Activated CD8-positive, alpha-beta memory T cell treated with anti-CD3 and anti-CD28 coated beads for 36 hours (primary cell): ENCODE results near the gene DDX56. TPM values are rescaled to one million over a fixed set of nuclear protein-coding genes. Genes with fewer than 3 reads are reported as not detected.

Source experiments
- CTCF ChIA-PET: fragments of 350-600 bp; sonication (Branson Sonifier 250); formaldehyde crosslinking; loops from one replicate; lab custom pipeline; 2021; ENCODE audit warnings: antibody characterized with exemption; lab: Charles Lee
- POLR2A ChIA-PET: fragments of 350-600 bp; sonication (Branson Sonifier 250); formaldehyde crosslinking; loops from one replicate; lab custom pipeline; 2021; ENCODE audit warnings: antibody characterized with exemption; lab: Charles Lee
- total RNA-seq, 2 experiments: library from RNA; stranded (reverse); gene quantifications; one replicate each; pipeline ENCODE4 v1.2.3, GENCODE V29; 2021

Gene DDX56
- total RNA-seq, 2 experiments from 2014 or later, result 144 to 155 TPM

GRCh38 chr7:44547536-44548231 lies 26.0 kb downstream of the DDX56 start:
- ChIA-PET POLR2A (interaction anchor here (0.6 to 0.9 kb wide), 2 partner anchors 13 to 394 kb away, joined by 3 to 4 read pairs; no protein-coding TSS in a partner anchor), CTCF (interaction anchor here (0.8 to 0.9 kb wide), 2 partner anchors 13 to 18 kb away, joined by 3 to 5 read pairs; no protein-coding TSS in a partner anchor)

GRCh38 chr7:44541876-44542610 lies 31.7 kb downstream of the DDX56 start:
- ChIA-PET POLR2A (no interaction called here), CTCF (interaction anchor here (0.8 kb wide), 1 partner anchor 24 kb away, joined by 3 read pairs; no protein-coding TSS in a partner anchor)

- ChIA-PET CTCF (no interaction called here), POLR2A (no interaction called here)
Observed at GRCh38 chr7:44541028-44541869, 32.5 kb downstream of the DDX56 start, which contains the start of gene NPC1L1. Gene NPC1L1 (minus strand): TSS chr7:44541330. CDS start chr7:44541259, 71 bp downstream.

GRCh38 chr7:44540592-44541027 lies 33.1 kb downstream of the DDX56 start:
- POLR2A ChIA-PET, result no interaction called here
- CTCF ChIA-PET, result no interaction called here

- ChIA-PET CTCF (no interaction called here), POLR2A (no interaction called here)
Observed at GRCh38 chr7:44539669-44540506, 33.8 kb downstream of the DDX56 start.

GRCh38 chr7:44538798-44539668 lies 34.7 kb downstream of the DDX56 start:
- CTCF ChIA-PET, result no interaction called here
- POLR2A ChIA-PET, result no interaction called here

- ChIA-PET CTCF (no interaction called here), POLR2A (no interaction called here)
Observed at GRCh38 chr7:44538093-44538797, 35.5 kb downstream of the DDX56 start.

- CTCF ChIA-PET, result no interaction called here
- POLR2A ChIA-PET, result no interaction called here
Observed at GRCh38 chr7:44537442-44537841, 36.3 kb downstream of the DDX56 start.

- CTCF ChIA-PET, result interaction anchor here (2.0 to 2.7 kb wide), 2 partner anchors 14 to 29 kb away, joined by 5 to 12 read pairs; no protein-coding TSS in a partner anchor
- POLR2A ChIA-PET, result no interaction called here
Observed at GRCh38 chr7:44536090-44536489, 37.6 kb downstream of the DDX56 start.

- ChIA-PET POLR2A (no interaction called here), CTCF (interaction anchor here (1.0 to 2.7 kb wide), 3 partner anchors 13 to 120 kb away, joined by 3 to 12 read pairs (median 5); no protein-coding TSS in a partner anchor)
Observed at GRCh38 chr7:44535348-44536064, 38.2 kb downstream of the DDX56 start.

- ChIA-PET CTCF (interaction anchor here (0.5 to 2.7 kb wide), 12 partner anchors 10 to 695 kb away, joined by 3 to 12 read pairs (median 3); no protein-coding TSS in a partner anchor), POLR2A (no interaction called here)
Observed at GRCh38 chr7:44534501-44534900, 39.2 kb downstream of the DDX56 start.

- POLR2A ChIA-PET, result no interaction called here
- CTCF ChIA-PET, result interaction anchor here (0.6 to 2.7 kb wide), 11 partner anchors 11 to 362 kb away, joined by 3 to 12 read pairs (median 3); no protein-coding TSS in a partner anchor
Observed at GRCh38 chr7:44534087-44534486, 39.6 kb downstream of the DDX56 start.

- ChIA-PET POLR2A (no interaction called here), CTCF (interaction anchor here (0.7 to 2.7 kb wide), 5 partner anchors 11 to 114 kb away, joined by 3 to 12 read pairs (median 3); no protein-coding TSS in a partner anchor)
Observed at GRCh38 chr7:44533301-44534055, 40.2 kb downstream of the DDX56 start.

- POLR2A ChIA-PET, result no interaction called here
- CTCF ChIA-PET, result no interaction called here
Observed at GRCh38 chr7:44531421-44532380, 42.0 kb downstream of the DDX56 start.
